Activated T-helper 1 cell treated with anti-CD3 and anti-CD28 coated beads, Interleukin-12 subunit alpha, Interleukin-12 subunit beta, Interleukin-2, Interleukin-4 antibody, amounts not matched to agents 30 ng/mL and 10 ng/mL and 1 ng/mL, durations not matched to agents 14 hours and 24 hours and 36 hours (primary cell): Measurements from ENCODE around the gene NDST4. TPM values are rescaled to one million over a fixed set of nuclear protein-coding genes. Genes with fewer than 3 reads are reported as not detected.

ENCODE experiments used
- DNase-seq: peaks from one replicate; pipeline ENCODE4 v3.0.0; 2021; ENCODE audit warnings: low spot score
- H3K27ac Mint-ChIP-seq: one replicate; pipeline ENCODE4 v1.8.0; 2021; ENCODE audit warnings: mild to moderate bottlenecking, mixed read lengths
- H3K27me3 Mint-ChIP-seq: one replicate; pipeline ENCODE4 v1.8.0; 2022; ENCODE audit warnings: mild to moderate bottlenecking, moderate library complexity, mixed read lengths; ENCODE audit not compliant: insufficient read depth
- H3K36me3 Mint-ChIP-seq: one replicate; pipeline ENCODE4 v1.8.0; 2021; ENCODE audit warnings: low read depth, mixed read lengths
- H3K4me1 Mint-ChIP-seq: one replicate; pipeline ENCODE4 v1.8.0; 2021; ENCODE audit warnings: low read depth, mixed read lengths
- H3K4me3 Mint-ChIP-seq: one replicate; pipeline ENCODE4 v1.8.0; 2021; ENCODE audit warnings: mild to moderate bottlenecking, moderate library complexity, mixed read lengths
- H3K9me3 Mint-ChIP-seq: one replicate; pipeline ENCODE4 v1.8.0; 2021; ENCODE audit warnings: mixed read lengths
- intact Hi-C: fragments of 100-400 bp; cut with micrococcal nuclease; formaldehyde crosslinking; loops from one replicate; pipeline ENCODE4 v1.15.1; 2024
- total RNA-seq: library from RNA; stranded (reverse); gene quantifications from 2 replicates; pipeline ENCODE4 v1.2.3, GENCODE V29; 2022

NDST4 gene
- not detected in 2 replicates for total RNA-seq

GRCh38 chr4:115113506-115114106, at the start of gene NDST4:
Gene NDST4, minus strand, starts transcription at chr4:115113620. Its CDS starts 36,584 bp downstream, at chr4:115077036.
- DNase-seq: no peak
- H3K4me3 Mint-ChIP-seq: no peak within 1 kb of the TSS
- no peaks in the 10 kb centered on the region for H3K36me3 Mint-ChIP-seq
- no peaks in the 10 kb centered on the region for H3K9me3 Mint-ChIP-seq
- H3K27me3 Mint-ChIP-seq: no peaks in the 10 kb centered on the region
- H3K27ac Mint-ChIP-seq: no peak within 1 kb of the TSS
- H3K4me1 Mint-ChIP-seq: no peaks in the 10 kb centered on the region
- intact Hi-C loops: no loop called here

- Mint-ChIP-seq H3K9me3 (no peaks in the 10 kb centered on the region), H3K27ac (no peak overlapping the region), H3K27me3 (no peaks in the 10 kb centered on the region), H3K36me3 (no peaks in the 10 kb centered on the region), H3K4me3 (no peak overlapping the region), H3K4me1 (no peaks in the 10 kb centered on the region)
- no peak for DNase-seq
- intact Hi-C loops: no loop called here
Measured at GRCh38 chr4:115159141-115159540, 45.7 kb upstream of the NDST4 start.

- intact Hi-C loops: no loop called here
- H3K4me1 Mint-ChIP-seq: no peaks in the 10 kb centered on the region
- DNase-seq: no peak
- H3K9me3 Mint-ChIP-seq: no peaks in the 10 kb centered on the region
- no peaks in the 10 kb centered on the region for H3K36me3 Mint-ChIP-seq
- H3K27ac Mint-ChIP-seq: no peak overlapping the region
- no peak overlapping the region for H3K4me3 Mint-ChIP-seq
- H3K27me3 Mint-ChIP-seq: no peaks in the 10 kb centered on the region
Measured at GRCh38 chr4:115158296-115158695, 44.9 kb upstream of the NDST4 start.

- Mint-ChIP-seq H3K4me3 (no peak overlapping the region), H3K9me3 (no peaks in the 10 kb centered on the region), H3K27ac (no peak overlapping the region), H3K27me3 (no peaks in the 10 kb centered on the region), H3K4me1 (no peaks in the 10 kb centered on the region), H3K36me3 (no peaks in the 10 kb centered on the region)
- no peak for DNase-seq
- intact Hi-C loops: no loop called here
Measured at GRCh38 chr4:115154826-115155225, 41.4 kb upstream of the NDST4 start.

- no peak for DNase-seq
- Mint-ChIP-seq H3K4me3 (no peak overlapping the region), H3K9me3 (no peaks in the 10 kb centered on the region), H3K27ac (no peak overlapping the region), H3K27me3 (no peaks in the 10 kb centered on the region), H3K4me1 (no peaks in the 10 kb centered on the region), H3K36me3 (no peaks in the 10 kb centered on the region)
- intact Hi-C loops: no loop called here
Measured at GRCh38 chr4:115152965-115153364, 39.5 kb upstream of the NDST4 start.

- Mint-ChIP-seq H3K36me3 (no peaks in the 10 kb centered on the region), H3K9me3 (no peaks in the 10 kb centered on the region), H3K4me3 (no peak overlapping the region), H3K4me1 (no peaks in the 10 kb centered on the region), H3K27me3 (no peaks in the 10 kb centered on the region), H3K27ac (no peak overlapping the region)
- intact Hi-C loops: no loop called here
- no peak for DNase-seq
Measured at GRCh38 chr4:115152081-115152480, 38.7 kb upstream of the NDST4 start.

GRCh38 chr4:115149106-115149505, 35.7 kb upstream of the NDST4 start:
- Mint-ChIP-seq H3K27me3 (no peaks in the 10 kb centered on the region), H3K9me3 (no peaks in the 10 kb centered on the region), H3K4me3 (no peak overlapping the region), H3K27ac (no peak overlapping the region), H3K36me3 (no peaks in the 10 kb centered on the region), H3K4me1 (no peaks in the 10 kb centered on the region)
- intact Hi-C loops: no loop called here
- no peak for DNase-seq

- no peaks in the 10 kb centered on the region for H3K27me3 Mint-ChIP-seq
- no peaks in the 10 kb centered on the region for H3K36me3 Mint-ChIP-seq
- H3K9me3 Mint-ChIP-seq: peaks cover 4% of the 10 kb centered on the region
- intact Hi-C loops: no loop called here
- no peak overlapping the region for H3K4me3 Mint-ChIP-seq
- no peaks in the 10 kb centered on the region for H3K4me1 Mint-ChIP-seq
- no peak overlapping the region for H3K27ac Mint-ChIP-seq
- no peak for DNase-seq
Measured at GRCh38 chr4:115145393-115146160, 32.2 kb upstream of the NDST4 start.

GRCh38 chr4:115128037-115128436, 14.6 kb upstream of the NDST4 start:
- Mint-ChIP-seq H3K27me3 (no peaks in the 10 kb centered on the region), H3K9me3 (no peaks in the 10 kb centered on the region), H3K27ac (no peak overlapping the region), H3K36me3 (no peaks in the 10 kb centered on the region), H3K4me3 (no peak overlapping the region), H3K4me1 (no peaks in the 10 kb centered on the region)
- intact Hi-C loops: no loop called here
- DNase-seq: no peak

- no peak for DNase-seq
- H3K36me3 Mint-ChIP-seq: no peaks in the 10 kb centered on the region
- intact Hi-C loops: no loop called here
- H3K27ac Mint-ChIP-seq: no peak overlapping the region
- no peaks in the 10 kb centered on the region for H3K9me3 Mint-ChIP-seq
- H3K4me1 Mint-ChIP-seq: no peaks in the 10 kb centered on the region
- no peak overlapping the region for H3K4me3 Mint-ChIP-seq
- no peaks in the 10 kb centered on the region for H3K27me3 Mint-ChIP-seq
Measured at GRCh38 chr4:115126491-115126890, 13.1 kb upstream of the NDST4 start.

- Mint-ChIP-seq H3K4me3 (no peak overlapping the region), H3K4me1 (no peaks in the 10 kb centered on the region), H3K27ac (no peak overlapping the region), H3K36me3 (no peaks in the 10 kb centered on the region), H3K9me3 (no peaks in the 10 kb centered on the region), H3K27me3 (no peaks in the 10 kb centered on the region)
- intact Hi-C loops: no loop called here
- DNase-seq: no peak
Measured at GRCh38 chr4:115121351-115122043, 8.1 kb upstream of the NDST4 start.

- no peaks in the 10 kb centered on the region for H3K4me1 Mint-ChIP-seq
- H3K9me3 Mint-ChIP-seq: no peaks in the 10 kb centered on the region
- no peaks in the 10 kb centered on the region for H3K36me3 Mint-ChIP-seq
- no peak for DNase-seq
- H3K27ac Mint-ChIP-seq: no peak overlapping the region
- H3K27me3 Mint-ChIP-seq: no peaks in the 10 kb centered on the region
- intact Hi-C loops: no loop called here
- no peak overlapping the region for H3K4me3 Mint-ChIP-seq
Measured at GRCh38 chr4:115119804-115120352, 6.5 kb upstream of the NDST4 start.

GRCh38 chr4:115117651-115118050, 4.2 kb upstream of the NDST4 start:
- Mint-ChIP-seq H3K9me3 (no peaks in the 10 kb centered on the region), H3K27me3 (no peaks in the 10 kb centered on the region), H3K4me1 (no peaks in the 10 kb centered on the region), H3K36me3 (no peaks in the 10 kb centered on the region), H3K27ac (no peak overlapping the region), H3K4me3 (no peak overlapping the region)
- intact Hi-C loops: no loop called here
- DNase-seq: no peak
